PC-9 (cell line): Measurements from ENCODE around the gene ZNHIT2. TPM values are rescaled to one million over a fixed set of nuclear protein-coding genes. Genes with fewer than 3 reads are reported as not detected.

Experiments used
- BruUV-seq: library from RNA; stranded (reverse); fragments of 400-500 nt; replicated peaks from 2 replicates; lab custom pipeline; 2021; lab: Mats Ljungman, UMichigan
- CTCF ChIA-PET: fragments of 300-600 bp; sonication (Branson Sonifier 250); formaldehyde crosslinking; loops from one replicate; lab custom pipeline; 2022; ENCODE audit warnings: antibody characterized with exemption; lab: Charles Lee
- POLR2A ChIA-PET: fragments of 300-600 bp; sonication (Branson Sonifier 250); formaldehyde crosslinking; loops from one replicate; lab custom pipeline; 2022; ENCODE audit warnings: antibody characterized with exemption; ENCODE audit not compliant: unreplicated experiment; lab: Charles Lee
- DNase-seq, 2 experiments: peaks; one replicate each; pipeline versions ENCODE4 v3.0.0 to v3.0.0-alpha.2; 2015 to 2022; ENCODE audit warnings: mixed read lengths in 1 of 2
- H2AFZ ChIP-seq: fragments of 200-600 bp; sonication (generic); 2 replicates; pipeline ENCODE4 v1.8.1; 2017; ENCODE audit warnings: antibody characterized with exemption
- H3F3A ChIP-seq: fragments of 200-600 bp; sonication (generic); 2 replicates; pipeline ENCODE4 v1.8.1; 2017; ENCODE audit warnings: antibody characterized with exemption, mild to moderate bottlenecking, low read depth; ENCODE audit not compliant: insufficient read depth
- H3K27ac ChIP-seq: fragments of 200-600 bp; sonication (generic); 2 replicates; pipeline ENCODE4 v1.6.1; 2016; ENCODE audit warnings: mixed run types
- H3K27me3 ChIP-seq: fragments of 200-600 bp; sonication (generic); 2 replicates; pipeline ENCODE4 v1.6.1; 2016; ENCODE audit warnings: low read depth, mixed run types; ENCODE audit not compliant: insufficient read depth
- H3K36me3 ChIP-seq: fragments of 200-600 bp; sonication (generic); 2 replicates; pipeline ENCODE4 v1.6.1; 2016; ENCODE audit warnings: low read depth, mixed run types
- H3K4me1 ChIP-seq: fragments of 200-600 bp; sonication (generic); replicated peaks from 2 replicates; pipeline ENCODE4 v1.6.1; 2016; ENCODE audit warnings: mixed run types; ENCODE audit not compliant: insufficient read depth
- H3K4me2 ChIP-seq: fragments of 200-600 bp; sonication (generic); 2 replicates; pipeline ENCODE4 v1.6.1; 2017; ENCODE audit warnings: mixed run types
- H3K4me3 ChIP-seq: fragments of 200-600 bp; sonication (generic); 2 replicates; pipeline ENCODE4 v1.6.1; 2016; ENCODE audit warnings: mixed run types
- H3K79me2 ChIP-seq: fragments of 200-600 bp; sonication (generic); 2 replicates; pipeline ENCODE4 v1.6.1; 2017; ENCODE audit warnings: low read depth, mixed run types
- H3K9me2 ChIP-seq: fragments of 200-600 bp; sonication (generic); 2 replicates; pipeline ENCODE4 v1.8.1; 2017; ENCODE audit warnings: mild to moderate bottlenecking; ENCODE audit not compliant: insufficient read depth
- H3K9me3 ChIP-seq: fragments of 200-600 bp; sonication (generic); 2 replicates; pipeline ENCODE4 v1.8.1; 2016; ENCODE audit warnings: low read depth; ENCODE audit not compliant: insufficient read depth
- H4K20me1 ChIP-seq: fragments of 200-600 bp; sonication (generic); 2 replicates; pipeline ENCODE4 v1.8.1; 2017; ENCODE audit not compliant: insufficient read depth
- CTCF ChIP-seq: fragments of 200-600 bp; sonication (generic); conservative IDR thresholded peaks from 2 replicates; pipeline ENCODE4 v1.6.1; 2017; ENCODE audit warnings: mixed run types, antibody characterized with exemption, mild to moderate bottlenecking, moderate library complexity
- EZH2 ChIP-seq: fragments of 200-600 bp; sonication (generic); IDR thresholded peaks from 2 replicates; pipeline ENCODE4 v1.8.0; 2017; ENCODE audit warnings: antibody characterized with exemption, low read depth
- intact Hi-C: fragments of 100-400 bp; cut with micrococcal nuclease; formaldehyde crosslinking; loops from one replicate; pipeline ENCODE4 v1.10.0; 2022; ENCODE audit not compliant: unreplicated experiment
- total RNA-seq: library from RNA; stranded (reverse); gene quantifications from 2 replicates; pipeline ENCODE4 v1.2.3, GENCODE V29; 2021

Gene ZNHIT2
- total RNA-seq, 1 experiment from 2014 or later = 13.7 TPM

- Histone ChIP-seq H3K9me2 (no peaks in the 10 kb centered on the region), H3K4me3 (no peak overlapping the region), H2AFZ (no peak overlapping the region), H3K4me1 (peaks cover 8% of the 10 kb centered on the region), H3K27ac (no peak overlapping the region), H3K4me2 (no peak overlapping the region), H4K20me1 (peaks cover 39% of the 10 kb centered on the region), H3F3A (peaks cover 65% of the 10 kb centered on the region; the same call in 1 of the 2 replicates), H3K36me3 (peaks cover 55% of the 10 kb centered on the region), H3K79me2 (peaks cover 31% of the 10 kb centered on the region), H3K9me3 (no peaks in the 10 kb centered on the region), H3K27me3 (no peaks in the 10 kb centered on the region)
- CTCF ChIA-PET = no interaction called here
- BruUV-seq = no TSS peak
- DNase-seq = no peak
- no peak for TF ChIP-seq CTCF
- TF ChIP-seq EZH2 = no peak
- intact Hi-C loops = no loop called here
- POLR2A ChIA-PET = no interaction called here
These were observed 12.3 kb upstream of the ZNHIT2 start for GRCh38 chr11:65129649-65130441.

GRCh38 chr11:65128182-65129145 lies 11.0 kb upstream of the ZNHIT2 start:
- Histone ChIP-seq H3K4me2 (no peak overlapping the region), H2AFZ (no peak overlapping the region), H3K79me2 (peaks cover 37% of the 10 kb centered on the region), H3K27ac (no peak overlapping the region), H3K4me3 (no peak overlapping the region), H3F3A (peaks cover 69% of the 10 kb centered on the region; the same call in 1 of the 2 replicates), H3K27me3 (no peaks in the 10 kb centered on the region), H3K4me1 (peaks cover 18% of the 10 kb centered on the region), H3K9me3 (no peaks in the 10 kb centered on the region), H4K20me1 (peaks cover 39% of the 10 kb centered on the region), H3K36me3 (peaks cover 64% of the 10 kb centered on the region), H3K9me2 (no peaks in the 10 kb centered on the region)
- no peak for DNase-seq
- ChIA-PET POLR2A (interaction anchor here (0.6 to 0.8 kb wide), 3 partner anchors 134 to 389 kb away, joined by 3 to 11 read pairs (median 3); no protein-coding TSS in a partner anchor), CTCF (no interaction called here)
- BruUV-seq = no TSS peak
- intact Hi-C loops = no loop called here
- TF ChIP-seq CTCF = no peak
- no peak for TF ChIP-seq EZH2

GRCh38 chr11:65127473-65128181 lies 10.1 kb upstream of the ZNHIT2 start:
- intact Hi-C loops = no loop called here

More at GRCh38 chr11:65127473-65128181, 10.1 kb upstream of the ZNHIT2 start:
- Histone ChIP-seq H3K9me3 (no peaks in the 10 kb centered on the region), H3K27me3 (no peaks in the 10 kb centered on the region), H3K36me3 (peaks cover 60% of the 10 kb centered on the region), H3K4me3 (no peak overlapping the region), H3K27ac (no peak overlapping the region), H2AFZ (no peak overlapping the region), H3K4me2 (no peak overlapping the region), H4K20me1 (peaks cover 34% of the 10 kb centered on the region), H3F3A (peaks cover 74% of the 10 kb centered on the region), H3K79me2 (peaks cover 37% of the 10 kb centered on the region), H3K4me1 (peaks cover 19% of the 10 kb centered on the region), H3K9me2 (no peaks in the 10 kb centered on the region)
- DNase-seq = no peak
- no peak for TF ChIP-seq CTCF
- TF ChIP-seq EZH2 = no peak
- CTCF ChIA-PET = no interaction called here
- no TSS peak for BruUV-seq
- POLR2A ChIA-PET = interaction anchor here (0.6 to 0.9 kb wide), 3 partner anchors 16 to 165 kb away, joined by 3 to 6 read pairs (median 3); no protein-coding TSS in a partner anchor
